ENCODE measurements around the gene SMNDC1.
"Not testable (repeated sequence)": the region's sequence is repeated elsewhere in the genome, so short reads cannot be mapped to it uniquely, and the experiment has no call there.

Gene SMNDC1

DNA sequence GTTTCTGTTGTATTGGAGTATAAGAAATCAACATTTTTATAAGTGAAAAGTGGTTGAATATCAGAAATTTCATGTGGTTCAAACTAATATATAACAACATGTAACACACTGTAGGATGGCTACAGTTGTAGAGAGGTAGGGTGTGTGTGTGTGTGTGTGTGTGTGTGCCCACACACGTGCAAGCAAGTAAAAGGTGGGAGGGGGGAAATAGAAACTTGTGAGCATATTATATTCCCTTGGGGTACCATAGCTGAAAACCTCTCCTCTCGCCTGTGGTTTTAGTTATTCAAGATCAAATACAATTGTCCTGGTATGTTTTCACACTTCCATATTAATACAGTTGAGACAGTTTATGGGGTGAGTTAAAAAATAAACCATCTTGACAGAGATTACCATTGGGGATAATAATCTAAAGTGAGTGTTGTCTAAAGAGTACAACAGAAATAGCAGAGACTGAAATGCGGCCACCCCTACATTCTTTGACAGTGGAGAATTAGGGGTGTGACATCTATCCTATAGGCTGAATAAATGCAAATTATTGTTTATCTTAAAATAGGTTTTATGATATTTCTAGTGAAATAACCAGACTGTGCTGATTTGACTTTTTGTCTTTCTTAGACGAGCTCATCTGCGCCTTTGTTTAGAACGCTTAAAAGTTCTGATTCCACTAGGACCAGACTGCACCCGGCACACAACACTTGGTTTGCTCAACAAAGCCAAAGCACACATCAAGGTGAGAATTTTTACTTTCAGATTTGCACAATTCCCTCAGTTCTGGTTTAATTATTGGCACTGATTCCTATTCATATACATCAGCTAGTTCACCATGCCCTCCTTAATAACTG is 25.9 kb downstream of the SMNDC1 start:
- H3K9me3 ChIP-seq (ENCODE audit: control insufficient read depth in 1 of 2, low read length in 2 of 2): no peaks in the 10 kb centered on the region
- H3K27me3 ChIP-seq (ENCODE audit: low read depth, low read length): no peaks in the 10 kb centered on the region
- peaks cover 0 to 3% of the 10 kb centered on the region in 2 donors for H3K36me3 ChIP-seq (ENCODE audit: control insufficient read depth in 1 of 2, insufficient read depth in 2 of 2, low read length in 2 of 2)
- H3K4me1 ChIP-seq (ENCODE audit: control insufficient read depth in 1 of 2, insufficient read depth in 2 of 2, low read length in 2 of 2): peaks cover 6 to 10% of the 10 kb centered on the region in 2 donors
- H3K4me3 ChIP-seq (ENCODE audit: low read depth in 1 of 2, low read length in 2 of 2): no peak overlapping the region
- H3K27ac ChIP-seq (ENCODE audit: low read length): no peak overlapping the region

GRCh38 chr10:110277591-110277990 is 27.1 kb downstream of the SMNDC1 start:
- Histone ChIP-seq H3K36me3 (ENCODE audit: control insufficient read depth in 1 of 2, insufficient read depth in 2 of 2, low read length in 2 of 2) (peaks cover 0 to 3% of the 10 kb centered on the region in 2 donors), H3K4me3 (ENCODE audit: low read depth in 1 of 2, low read length in 2 of 2) (no peak overlapping the region), H3K9me3 (ENCODE audit: control insufficient read depth in 1 of 2, low read length in 2 of 2) (no peaks in the 10 kb centered on the region), H3K27ac (ENCODE audit: low read length) (no peak overlapping the region), H3K27me3 (ENCODE audit: low read depth, low read length) (no peaks in the 10 kb centered on the region), H3K4me1 (ENCODE audit: control insufficient read depth in 1 of 2, insufficient read depth in 2 of 2, low read length in 2 of 2) (peaks cover 6 to 15% of the 10 kb centered on the region in 2 donors)

- peaks cover 0 to 3% of the 10 kb centered on the region in 2 donors for H3K36me3 ChIP-seq (ENCODE audit: control insufficient read depth in 1 of 2, insufficient read depth in 2 of 2, low read length in 2 of 2)
- H3K27me3 ChIP-seq (ENCODE audit: low read depth, low read length): no peaks in the 10 kb centered on the region
- H3K4me1 ChIP-seq (ENCODE audit: control insufficient read depth in 1 of 2, insufficient read depth in 2 of 2, low read length in 2 of 2): peaks cover 6 to 15% of the 10 kb centered on the region in 2 donors
- no peak overlapping the region for H3K4me3 ChIP-seq (ENCODE audit: low read depth in 1 of 2, low read length in 2 of 2)
- H3K27ac ChIP-seq (ENCODE audit: low read length): no peak overlapping the region
- no peaks in the 10 kb centered on the region for H3K9me3 ChIP-seq (ENCODE audit: control insufficient read depth in 1 of 2, low read length in 2 of 2)
These were observed 28.1 kb downstream of the SMNDC1 start for GRCh38 chr10:110276603-110277002.

DNA sequence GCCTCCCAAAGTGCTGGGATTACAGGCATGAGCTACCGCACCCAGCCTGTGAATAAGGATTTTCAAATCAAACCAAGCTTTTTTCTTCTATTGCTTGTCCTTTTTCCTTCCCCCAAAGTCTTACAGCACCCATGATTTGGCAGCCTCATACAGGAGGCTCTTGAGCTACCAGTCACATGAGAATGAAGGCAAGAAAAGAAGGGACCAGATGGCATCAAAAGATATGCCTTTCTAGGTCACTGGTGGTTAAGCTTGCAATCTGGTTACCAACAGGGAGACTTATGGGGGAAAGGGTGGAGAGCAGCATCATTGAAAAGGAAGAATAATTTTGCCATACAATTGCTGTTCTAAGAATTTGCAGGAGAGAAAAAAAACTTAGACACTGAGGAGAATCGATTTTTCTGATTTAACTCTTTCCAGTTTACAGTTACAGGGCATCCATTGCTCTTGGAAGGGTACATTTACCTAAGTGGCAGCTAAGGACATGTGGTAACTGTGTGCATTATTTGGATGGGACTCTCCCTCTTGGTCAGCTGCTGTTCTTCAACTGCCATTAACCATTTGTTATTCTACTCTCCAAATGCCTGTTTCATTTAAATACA is 29.5 kb downstream of the SMNDC1 start:
- Histone ChIP-seq H3K27me3 (ENCODE audit: low read depth, low read length) (no peaks in the 10 kb centered on the region), H3K4me1 (ENCODE audit: control insufficient read depth in 1 of 2, insufficient read depth in 2 of 2, low read length in 2 of 2) (peaks cover 7 to 15% of the 10 kb centered on the region in 2 donors), H3K27ac (ENCODE audit: low read length) (no peak overlapping the region), H3K4me3 (ENCODE audit: low read depth in 1 of 2, low read length in 2 of 2) (no peak overlapping the region), H3K9me3 (ENCODE audit: control insufficient read depth in 1 of 2, low read length in 2 of 2) (no peaks in the 10 kb centered on the region), H3K36me3 (ENCODE audit: control insufficient read depth in 1 of 2, insufficient read depth in 2 of 2, low read length in 2 of 2) (peaks cover 0 to 3% of the 10 kb centered on the region in 2 donors)

DNA sequence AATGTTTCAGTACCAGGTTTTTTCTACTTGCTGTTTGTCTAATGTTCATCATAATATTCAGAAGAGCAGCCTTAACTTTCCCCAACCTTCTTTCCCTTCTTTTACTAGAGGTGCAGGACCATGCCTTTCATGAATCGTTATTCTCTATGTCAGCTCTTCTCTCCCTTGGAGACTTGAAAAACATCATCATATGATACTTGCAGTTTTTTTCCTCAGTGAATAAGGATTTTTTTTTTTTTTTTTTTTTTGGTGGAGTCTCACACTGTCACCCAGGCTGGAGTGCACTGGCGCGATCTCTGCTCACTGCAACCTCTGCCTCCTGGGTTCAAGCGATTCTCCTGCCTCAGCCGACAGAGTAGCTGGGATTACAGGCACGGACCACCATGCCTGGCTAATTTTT is 30.1 kb downstream of the SMNDC1 start:
- H3K9me3 ChIP-seq (ENCODE audit: control insufficient read depth in 1 of 2, low read length in 2 of 2): no peaks in the 10 kb centered on the region
- H3K36me3 ChIP-seq (ENCODE audit: control insufficient read depth in 1 of 2, insufficient read depth in 2 of 2, low read length in 2 of 2): no peaks in the 10 kb centered on the region
- no peak overlapping the region for H3K27ac ChIP-seq (ENCODE audit: low read length)
- H3K4me1 ChIP-seq (ENCODE audit: control insufficient read depth in 1 of 2, insufficient read depth in 2 of 2, low read length in 2 of 2): peaks cover 12 to 21% of the 10 kb centered on the region in 2 donors
- H3K4me3 ChIP-seq (ENCODE audit: low read depth in 1 of 2, low read length in 2 of 2): no peak overlapping the region
- H3K27me3 ChIP-seq (ENCODE audit: low read depth, low read length): no peaks in the 10 kb centered on the region

DNA sequence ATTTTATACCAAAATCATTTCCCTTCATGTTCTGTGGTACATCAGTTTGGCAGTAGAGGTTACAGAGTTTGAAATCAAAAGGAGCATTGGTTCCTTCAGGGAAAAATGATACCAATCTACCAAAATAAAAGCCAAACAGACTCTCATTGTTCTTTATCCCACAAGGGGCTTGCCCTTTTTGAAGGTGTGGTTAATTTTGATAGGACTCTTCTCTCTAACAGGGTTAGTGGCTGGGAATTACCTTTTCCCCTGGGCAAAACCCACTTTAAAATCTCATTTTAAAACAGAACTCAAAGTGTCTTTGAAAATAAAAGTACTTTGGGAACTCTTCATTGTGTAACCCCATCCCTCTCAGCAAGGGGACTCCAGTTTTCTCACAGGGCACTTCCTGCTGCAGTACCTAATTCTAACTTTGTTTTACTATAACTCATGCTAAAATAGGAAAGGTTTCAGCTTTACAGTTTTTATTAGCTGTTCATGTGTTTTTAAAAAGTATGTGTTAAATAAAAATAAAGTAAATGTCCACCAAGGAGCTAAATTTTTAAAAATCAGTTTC is 30.6 kb downstream of the SMNDC1 start:
- H3K9me3 ChIP-seq (ENCODE audit: control insufficient read depth in 1 of 2, low read length in 2 of 2): no peaks in the 10 kb centered on the region
- H3K4me1 ChIP-seq (ENCODE audit: control insufficient read depth in 1 of 2, insufficient read depth in 2 of 2, low read length in 2 of 2): peaks cover 12 to 26% of the 10 kb centered on the region in 2 donors
- H3K4me3 ChIP-seq (ENCODE audit: low read depth in 1 of 2, low read length in 2 of 2): no peak overlapping the region
- no peaks in the 10 kb centered on the region for H3K27me3 ChIP-seq (ENCODE audit: low read depth, low read length)
- no peaks in the 10 kb centered on the region for H3K36me3 ChIP-seq (ENCODE audit: control insufficient read depth in 1 of 2, insufficient read depth in 2 of 2, low read length in 2 of 2)
- peak overlapping the region; percentile 54 for H3K27ac ChIP-seq (ENCODE audit: low read length)

GRCh38 chr10:110273474-110273873 is 31.2 kb downstream of the SMNDC1 start:
- no peaks in the 10 kb centered on the region for H3K36me3 ChIP-seq (ENCODE audit: control insufficient read depth in 1 of 2, insufficient read depth in 2 of 2, low read length in 2 of 2)
- no peaks in the 10 kb centered on the region for H3K27me3 ChIP-seq (ENCODE audit: low read depth, low read length)
- no peak overlapping the region for H3K4me3 ChIP-seq (ENCODE audit: low read depth in 1 of 2, low read length in 2 of 2)
- H3K9me3 ChIP-seq (ENCODE audit: control insufficient read depth in 1 of 2, low read length in 2 of 2): no peaks in the 10 kb centered on the region
- peak overlapping the region; percentile 54 for H3K27ac ChIP-seq (ENCODE audit: low read length)
- H3K4me1 ChIP-seq (ENCODE audit: control insufficient read depth in 1 of 2, insufficient read depth in 2 of 2, low read length in 2 of 2): peaks cover 9 to 33% of the 10 kb centered on the region in 2 donors

DNA sequence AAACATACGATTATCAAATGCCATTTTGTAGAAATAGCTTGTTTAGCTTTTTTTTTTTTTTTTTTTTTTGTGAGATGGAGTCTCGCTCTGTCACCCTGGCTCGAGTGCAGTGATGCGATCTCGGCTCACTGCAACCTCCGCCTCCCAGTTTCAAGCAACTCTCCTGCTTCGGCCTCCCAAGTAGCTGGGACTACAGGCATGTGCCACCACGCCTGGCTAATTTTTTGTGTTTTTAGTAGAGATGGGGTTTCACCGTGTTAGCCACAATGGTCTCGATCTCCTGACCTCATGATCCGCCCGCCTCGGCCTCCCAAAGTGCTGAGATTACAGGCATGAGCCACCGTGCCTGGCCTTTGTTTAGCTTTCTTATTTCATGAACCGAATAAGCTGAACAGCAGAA is 31.7 kb downstream of the SMNDC1 start:
- peaks cover 9 to 38% of the 10 kb centered on the region in 2 donors for H3K4me1 ChIP-seq (ENCODE audit: control insufficient read depth in 1 of 2, insufficient read depth in 2 of 2, low read length in 2 of 2)
- not testable (repeated sequence) for H3K27ac ChIP-seq (ENCODE audit: low read length); H3K27me3 ChIP-seq (ENCODE audit: low read depth, low read length); H3K4me3 ChIP-seq (ENCODE audit: low read depth in 1 of 2, low read length in 2 of 2); H3K36me3 ChIP-seq (ENCODE audit: control insufficient read depth in 1 of 2, insufficient read depth in 2 of 2, low read length in 2 of 2); H3K9me3 ChIP-seq (ENCODE audit: control insufficient read depth in 1 of 2, low read length in 2 of 2)

- peak overlapping the region; percentile 46 to 56 for H3K4me3 ChIP-seq (ENCODE audit: low read depth in 1 of 2, low read length in 2 of 2)
- H3K27ac ChIP-seq (ENCODE audit: low read length): peak overlapping the region; percentile 86
- no peaks in the 10 kb centered on the region for H3K9me3 ChIP-seq (ENCODE audit: control insufficient read depth in 1 of 2, low read length in 2 of 2)
- H3K27me3 ChIP-seq (ENCODE audit: low read depth, low read length): no peaks in the 10 kb centered on the region
- no peaks in the 10 kb centered on the region for H3K36me3 ChIP-seq (ENCODE audit: control insufficient read depth in 1 of 2, insufficient read depth in 2 of 2, low read length in 2 of 2)
- H3K4me1 ChIP-seq (ENCODE audit: control insufficient read depth in 1 of 2, insufficient read depth in 2 of 2, low read length in 2 of 2): peaks cover 9 to 35% of the 10 kb centered on the region in 2 donors
These were observed 35.1 kb downstream of the SMNDC1 start for GRCh38 chr10:110269374-110270318.

- Histone ChIP-seq H3K4me3 (ENCODE audit: low read depth in 1 of 2, low read length in 2 of 2) (peak overlapping the region; percentile 46 to 56), H3K4me1 (ENCODE audit: control insufficient read depth in 1 of 2, insufficient read depth in 2 of 2, low read length in 2 of 2) (peaks cover 9 to 31% of the 10 kb centered on the region in 2 donors), H3K27me3 (ENCODE audit: low read depth, low read length) (no peaks in the 10 kb centered on the region), H3K36me3 (ENCODE audit: control insufficient read depth in 1 of 2, insufficient read depth in 2 of 2, low read length in 2 of 2) (no peaks in the 10 kb centered on the region), H3K27ac (ENCODE audit: low read length) (peak overlapping the region; percentile 86), H3K9me3 (ENCODE audit: control insufficient read depth in 1 of 2, low read length in 2 of 2) (no peaks in the 10 kb centered on the region)
These were observed 35.7 kb downstream of the SMNDC1 start for GRCh38 chr10:110268971-110269370.

DNA sequence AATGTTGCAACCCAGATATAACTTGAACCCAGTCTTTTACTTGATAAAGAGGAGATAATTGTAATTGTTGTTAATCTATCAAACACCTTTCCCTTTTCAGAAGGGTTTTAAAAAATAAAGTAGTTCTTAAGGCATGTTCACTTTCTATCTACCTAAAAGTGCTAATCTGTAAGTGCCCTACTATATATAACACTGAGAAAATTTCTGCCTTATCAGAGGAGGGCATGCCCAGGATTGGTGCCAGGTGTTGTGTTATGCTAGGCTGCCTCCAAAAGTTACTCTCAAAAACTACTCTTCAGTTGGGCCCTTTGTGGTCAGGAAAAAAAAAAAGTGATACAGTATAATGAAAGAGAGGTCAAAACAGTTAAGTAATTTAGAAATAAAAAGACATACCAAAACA is 36.3 kb downstream of the SMNDC1 start:
- Histone ChIP-seq H3K27me3 (ENCODE audit: low read depth, low read length) (no peaks in the 10 kb centered on the region), H3K4me3 (ENCODE audit: low read depth in 1 of 2, low read length in 2 of 2) (no peak overlapping the region), H3K4me1 (ENCODE audit: control insufficient read depth in 1 of 2, insufficient read depth in 2 of 2, low read length in 2 of 2) (peaks cover 9 to 29% of the 10 kb centered on the region in 2 donors), H3K9me3 (ENCODE audit: control insufficient read depth in 1 of 2, low read length in 2 of 2) (no peaks in the 10 kb centered on the region), H3K27ac (ENCODE audit: low read length) (no peak overlapping the region), H3K36me3 (ENCODE audit: control insufficient read depth in 1 of 2, insufficient read depth in 2 of 2, low read length in 2 of 2) (no peaks in the 10 kb centered on the region)

Data from muscle layer of duodenum (tissue), 2 donors.